H9 (cell line): ENCODE results near the gene RPL28. TPM values are rescaled to one million over a fixed set of nuclear protein-coding genes. Genes with fewer than 3 reads are reported as not detected.

Experiments
- DNase-seq: peaks from one replicate; pipeline ENCODE4 v3.0.0-alpha.2; 2017
- H2AFZ ChIP-seq: one replicate; pipeline ENCODE4 v1.6.1; 2013; ENCODE audit warnings: mild to moderate bottlenecking, low read length, control low read depth, moderate library complexity
- H2AK5ac ChIP-seq: 2 replicates; pipeline ENCODE4 v1.6.1; 2013; ENCODE audit warnings: low read length, control low read depth, mixed read lengths; ENCODE audit not compliant: insufficient read length
- H2BK120ac ChIP-seq: one replicate; pipeline ENCODE4 v1.6.1; 2013; ENCODE audit warnings: low read depth, mild to moderate bottlenecking, low read length, control low read depth, inconsistent platforms; ENCODE audit not compliant: poor library complexity, severe bottlenecking
- H2BK12ac ChIP-seq: 2 replicates; pipeline ENCODE4 v1.6.1; 2013; ENCODE audit warnings: low read length, control low read depth, mixed read lengths, low read depth; ENCODE audit not compliant: insufficient read length
- H2BK15ac ChIP-seq: 2 replicates; pipeline ENCODE4 v1.6.1; 2013; ENCODE audit warnings: low read depth, low read length, control low read depth
- H2BK20ac ChIP-seq: one replicate; pipeline ENCODE4 v1.6.1; 2013; ENCODE audit warnings: low read depth, mild to moderate bottlenecking, low read length, control low read depth, inconsistent platforms; ENCODE audit not compliant: poor library complexity, severe bottlenecking
- H2BK5ac ChIP-seq: 2 replicates; pipeline ENCODE4 v1.6.1; 2013; ENCODE audit warnings: low read length, control low read depth, mixed read lengths; ENCODE audit not compliant: insufficient read length
- H3K14ac ChIP-seq: 2 replicates; pipeline ENCODE4 v1.6.1; 2013; ENCODE audit warnings: low read length, control low read depth; ENCODE audit not compliant: insufficient read depth
- H3K18ac ChIP-seq: 2 replicates; pipeline ENCODE4 v1.6.1; 2013; ENCODE audit warnings: low read depth, mild to moderate bottlenecking, mixed read lengths, low read length, control low read depth; ENCODE audit not compliant: insufficient read length
- H3K23ac ChIP-seq: 2 replicates; pipeline ENCODE4 v1.6.1; 2013; ENCODE audit warnings: low read length, control low read depth, mixed read lengths, low read depth; ENCODE audit not compliant: insufficient read length
- H3K23me2 ChIP-seq: 2 replicates; pipeline ENCODE4 v1.6.1; 2013; ENCODE audit warnings: low read depth, mild to moderate bottlenecking, mixed read lengths, low read length, control low read depth; ENCODE audit not compliant: insufficient read length, poor library complexity, severe bottlenecking
- H3K27ac ChIP-seq: 2 replicates; pipeline ENCODE4 v1.5.1; 2013; ENCODE audit warnings: low read length, control low read depth, mixed read lengths, low read depth; ENCODE audit not compliant: insufficient read length
- H3K27me3 ChIP-seq: 2 replicates; pipeline ENCODE4 v1.6.1; 2013; ENCODE audit warnings: low read length, control low read depth, inconsistent platforms; ENCODE audit not compliant: insufficient read depth
- H3K4ac ChIP-seq: 2 replicates; pipeline ENCODE4 v1.6.1; 2013; ENCODE audit warnings: low read depth, mild to moderate bottlenecking, control low read depth, inconsistent platforms, low read length, moderate library complexity
- H3K4me1 ChIP-seq: 2 replicates; pipeline ENCODE4 v1.6.1; 2013; ENCODE audit warnings: low read length, control low read depth, inconsistent platforms; ENCODE audit not compliant: insufficient read depth
- H3K4me2 ChIP-seq: 2 replicates; pipeline ENCODE4 v1.6.1; 2013; ENCODE audit warnings: low read length, control low read depth, mixed read lengths; ENCODE audit not compliant: insufficient read length, insufficient read depth
- H3K56ac ChIP-seq: 2 replicates; pipeline ENCODE4 v1.6.1; 2013; ENCODE audit warnings: low read depth, mild to moderate bottlenecking, mixed read lengths, low read length, control low read depth; ENCODE audit not compliant: insufficient read length
- H3K79me1 ChIP-seq: 2 replicates; pipeline ENCODE4 v1.6.1; 2013; ENCODE audit warnings: low read depth, mild to moderate bottlenecking, moderate library complexity, low read length, control low read depth, inconsistent platforms; ENCODE audit not compliant: insufficient read depth, poor library complexity, severe bottlenecking
- H3K79me2 ChIP-seq: 2 replicates; pipeline ENCODE4 v1.6.1; 2013; ENCODE audit warnings: low read length, control low read depth, inconsistent platforms; ENCODE audit not compliant: insufficient read depth
- H3K9ac ChIP-seq: 2 replicates; pipeline ENCODE4 v1.6.1; 2013; ENCODE audit warnings: low read length, control low read depth, mixed read lengths; ENCODE audit not compliant: insufficient read length; ENCODE audit errors: extremely low read depth
- H3K9me3 ChIP-seq: one replicate; pipeline ENCODE4 v1.6.1; 2013; ENCODE audit warnings: low read depth, low read length, inconsistent platforms; ENCODE audit not compliant: control insufficient read depth
- H3T11ph ChIP-seq: one replicate; pipeline ENCODE4 v1.6.1; 2013; ENCODE audit warnings: mild to moderate bottlenecking, low read length, control low read depth, inconsistent platforms
- H4K20me1 ChIP-seq: one replicate; pipeline ENCODE4 v1.6.1; 2013; ENCODE audit not compliant: control insufficient read depth, insufficient read length, insufficient read depth
- H4K5ac ChIP-seq: 2 replicates; pipeline ENCODE4 v1.6.1; 2013; ENCODE audit warnings: low read depth, mild to moderate bottlenecking, mixed read lengths, low read length, control low read depth; ENCODE audit not compliant: insufficient read length
- H4K8ac ChIP-seq: replicated peaks from 2 replicates; pipeline ENCODE4 v1.6.1; 2013; ENCODE audit warnings: low read length, control low read depth, mixed read lengths, low read depth; ENCODE audit not compliant: insufficient read length
- H4K91ac ChIP-seq: 2 replicates; pipeline ENCODE4 v1.6.1; 2013; ENCODE audit warnings: low read depth, mild to moderate bottlenecking, moderate library complexity, mixed read lengths, low read length, control low read depth; ENCODE audit not compliant: insufficient read length
- H3K27ac Mint-ChIP-seq, 3 experiments: 2 replicates in 2 of 3; 3 replicates in 1 of 3; pipeline ENCODE4 v1.8.0; 2020 to 2021; ENCODE audit warnings: mixed read lengths in 3 of 3, mild to moderate bottlenecking in 1 of 3, moderate library complexity in 1 of 3
- H3K27me3 Mint-ChIP-seq: 2 replicates; pipeline ENCODE4 v1.8.0; 2021; ENCODE audit warnings: low read depth, mild to moderate bottlenecking, moderate library complexity, mixed read lengths
- H3K36me3 Mint-ChIP-seq, 3 experiments: 2 replicates in 2 of 3; 3 replicates in 1 of 3; pipeline ENCODE4 v1.8.0; 2020 to 2021; ENCODE audit warnings: low read depth in 3 of 3, mixed read lengths in 3 of 3; ENCODE audit not compliant: insufficient read depth in 1 of 3
- H3K4me1 Mint-ChIP-seq, 2 experiments: 2 replicates each; pipeline ENCODE4 v1.8.0; 2020; ENCODE audit warnings: mixed read lengths in 2 of 2
- H3K4me3 Mint-ChIP-seq, 2 experiments: 2 replicates in 1 of 2; 3 replicates in 1 of 2; pipeline ENCODE4 v1.8.0; 2020 to 2021; ENCODE audit warnings: mild to moderate bottlenecking in 2 of 2, mixed read lengths in 2 of 2, moderate library complexity in 1 of 2
- H3K9me3 Mint-ChIP-seq, 2 experiments: 2 replicates in 1 of 2; 3 replicates in 1 of 2; pipeline ENCODE4 v1.8.0; 2020; ENCODE audit warnings: mild to moderate bottlenecking in 2 of 2, mixed read lengths in 2 of 2, moderate library complexity in 1 of 2
- WGBS: extraction: QIAGEN DNeasy Blood & Tissue Kit; methylation state at CpG from one replicate; pipeline ENCODE4 v1.1.7; 2013; ENCODE audit warnings: missing lambda C conversion rate, low lambda C conversion rate, mixed read lengths; ENCODE audit not compliant: insufficient read length; ENCODE audit errors: extremely low coverage; 5-methylcytosine and 5-hydroxymethylcytosine counted together
- total RNA-seq: library from RNA; stranded (reverse); gene quantifications from 2 replicates; pipeline ENCODE4 v1.2.1, GENCODE V29; 2021
- TF ChIP-seq, protein P1 (sequence below): fragments of 200-600 bp; sonication (generic); conservative IDR thresholded peaks from 3 replicates; pipeline ENCODE4 v1.8.0; 2021; ENCODE audit warnings: antibody characterized with exemption, mild to moderate bottlenecking

The RPL28 gene
- total RNA-seq, 1 experiment from 2014 or later = 2,076 TPM

GRCh38 chr19:55424518-55424917, 38.8 kb downstream of the RPL28 start:
- no peaks in the 10 kb centered on the region for H3K79me1 ChIP-seq
- H3K56ac ChIP-seq = no peak overlapping the region
- no peak overlapping the region for H4K5ac ChIP-seq
- no peak overlapping the region for H3T11ph ChIP-seq
- H4K8ac ChIP-seq = no peak overlapping the region
- H3K4me1 Mint-ChIP-seq = peaks cover 5 to 10% of the 10 kb centered on the region in 2 experiments; a peak in 3 of 4 replicates
- H2BK120ac ChIP-seq = no peak overlapping the region
- H3K27me3 ChIP-seq = no peaks in the 10 kb centered on the region
- H4K20me1 ChIP-seq = no peaks in the 10 kb centered on the region
- H2AK5ac ChIP-seq = no peak overlapping the region
- no peak overlapping the region for H3K14ac ChIP-seq
- no peak overlapping the region for H2BK5ac ChIP-seq
- no peak overlapping the region for H2BK12ac ChIP-seq
- no peak overlapping the region for H2BK20ac ChIP-seq
- H3K36me3 Mint-ChIP-seq = no peaks in the 10 kb centered on the region
- H2BK15ac ChIP-seq = no peak overlapping the region
- H3K27me3 Mint-ChIP-seq = peaks cover 43% of the 10 kb centered on the region
- no peaks in the 10 kb centered on the region for H3K23me2 ChIP-seq
- H2AFZ ChIP-seq = no peak overlapping the region
- WGBS = no CpG with 5 or more reads among the region's 3 CpGs
- no peaks in the 10 kb centered on the region for H3K79me2 ChIP-seq
- H3K23ac ChIP-seq = no peak overlapping the region
- no peak overlapping the region for H3K27ac Mint-ChIP-seq
- H3K4me3 Mint-ChIP-seq = no peak overlapping the region
- H3K9ac ChIP-seq = no peak overlapping the region
- no peak for DNase-seq
- no peaks in the 10 kb centered on the region for H3K4me1 ChIP-seq
- H3K27ac ChIP-seq = no peak overlapping the region
- no peak overlapping the region for H3K4ac ChIP-seq
- H3K18ac ChIP-seq = no peak overlapping the region
- TF ChIP-seq, protein P1, sequence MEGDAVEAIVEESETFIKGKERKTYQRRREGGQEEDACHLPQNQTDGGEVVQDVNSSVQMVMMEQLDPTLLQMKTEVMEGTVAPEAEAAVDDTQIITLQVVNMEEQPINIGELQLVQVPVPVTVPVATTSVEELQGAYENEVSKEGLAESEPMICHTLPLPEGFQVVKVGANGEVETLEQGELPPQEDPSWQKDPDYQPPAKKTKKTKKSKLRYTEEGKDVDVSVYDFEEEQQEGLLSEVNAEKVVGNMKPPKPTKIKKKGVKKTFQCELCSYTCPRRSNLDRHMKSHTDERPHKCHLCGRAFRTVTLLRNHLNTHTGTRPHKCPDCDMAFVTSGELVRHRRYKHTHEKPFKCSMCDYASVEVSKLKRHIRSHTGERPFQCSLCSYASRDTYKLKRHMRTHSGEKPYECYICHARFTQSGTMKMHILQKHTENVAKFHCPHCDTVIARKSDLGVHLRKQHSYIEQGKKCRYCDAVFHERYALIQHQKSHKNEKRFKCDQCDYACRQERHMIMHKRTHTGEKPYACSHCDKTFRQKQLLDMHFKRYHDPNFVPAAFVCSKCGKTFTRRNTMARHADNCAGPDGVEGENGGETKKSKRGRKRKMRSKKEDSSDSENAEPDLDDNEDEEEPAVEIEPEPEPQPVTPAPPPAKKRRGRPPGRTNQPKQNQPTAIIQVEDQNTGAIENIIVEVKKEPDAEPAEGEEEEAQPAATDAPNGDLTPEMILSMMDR = no peak
- no peaks in the 10 kb centered on the region for H3K9me3 ChIP-seq
- no peak overlapping the region for H4K91ac ChIP-seq
- peaks cover 0 to 2% of the 10 kb centered on the region in 2 experiments; a peak in 1 of 5 replicates for H3K9me3 Mint-ChIP-seq
- no peak overlapping the region for H3K4me2 ChIP-seq
